ENCODE measurements around the gene MSANTD1. TPM values are rescaled to one million over a fixed set of nuclear protein-coding genes. Genes with fewer than 3 reads are reported as not detected.

Gene MSANTD1
- total and polyA plus RNA-seq, 2 experiments from 2014 or later: 0.37 to 2.7 TPM

DNA sequence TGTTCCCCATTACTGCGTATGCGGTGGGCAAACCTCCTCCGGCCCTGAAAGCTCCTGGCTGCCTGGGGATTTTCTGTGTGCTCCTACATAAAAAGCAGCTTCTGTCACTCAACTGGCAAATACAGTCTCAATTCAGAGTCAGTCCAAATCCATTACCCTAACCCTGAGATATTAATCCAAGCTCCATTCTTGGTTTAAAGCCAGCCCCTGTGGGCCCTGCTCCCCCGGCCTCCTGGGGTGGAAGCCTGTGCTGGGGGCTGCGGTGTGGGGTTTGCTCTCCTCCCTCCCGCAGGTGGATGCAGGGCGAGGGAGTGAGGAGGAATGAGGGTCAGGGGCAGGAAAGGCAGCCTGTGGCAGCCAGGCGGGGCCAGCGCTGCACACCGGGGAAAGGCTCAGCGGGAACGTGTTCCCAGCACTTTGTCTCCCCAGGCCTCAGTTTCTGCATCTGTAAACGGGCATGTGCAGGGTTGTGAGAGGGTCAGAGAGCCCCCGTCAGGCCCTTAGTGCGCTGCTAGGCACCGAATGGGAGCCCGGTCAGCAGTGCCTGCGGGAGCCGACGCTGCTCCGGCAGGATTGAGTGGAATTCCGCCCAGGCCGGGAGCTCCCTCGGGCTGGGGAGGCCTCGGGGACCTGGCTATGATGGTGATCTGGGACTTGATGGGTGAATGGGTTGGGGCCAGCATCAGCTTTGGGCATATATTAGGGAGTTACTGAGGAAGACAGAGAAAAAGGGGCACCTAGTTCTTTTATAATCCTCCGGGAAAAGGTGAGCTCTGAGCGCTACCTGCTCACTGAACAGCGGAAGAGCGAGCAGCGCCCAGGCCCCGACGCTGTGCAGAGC, 37.6 kb downstream of the MSANTD1 start:
- Histone ChIP-seq H3K9me3 (ENCODE audit: low read depth) (no peaks in the 10 kb centered on the region), H3K4me1 (ENCODE audit: low read depth) (no peaks in the 10 kb centered on the region), H3K36me3 (no peaks in the 10 kb centered on the region), H3K4me3 (no peak overlapping the region), H3K27ac (no peak overlapping the region), H3K27me3 (no peaks in the 10 kb centered on the region)
- TF ChIP-seq, protein P1, sequence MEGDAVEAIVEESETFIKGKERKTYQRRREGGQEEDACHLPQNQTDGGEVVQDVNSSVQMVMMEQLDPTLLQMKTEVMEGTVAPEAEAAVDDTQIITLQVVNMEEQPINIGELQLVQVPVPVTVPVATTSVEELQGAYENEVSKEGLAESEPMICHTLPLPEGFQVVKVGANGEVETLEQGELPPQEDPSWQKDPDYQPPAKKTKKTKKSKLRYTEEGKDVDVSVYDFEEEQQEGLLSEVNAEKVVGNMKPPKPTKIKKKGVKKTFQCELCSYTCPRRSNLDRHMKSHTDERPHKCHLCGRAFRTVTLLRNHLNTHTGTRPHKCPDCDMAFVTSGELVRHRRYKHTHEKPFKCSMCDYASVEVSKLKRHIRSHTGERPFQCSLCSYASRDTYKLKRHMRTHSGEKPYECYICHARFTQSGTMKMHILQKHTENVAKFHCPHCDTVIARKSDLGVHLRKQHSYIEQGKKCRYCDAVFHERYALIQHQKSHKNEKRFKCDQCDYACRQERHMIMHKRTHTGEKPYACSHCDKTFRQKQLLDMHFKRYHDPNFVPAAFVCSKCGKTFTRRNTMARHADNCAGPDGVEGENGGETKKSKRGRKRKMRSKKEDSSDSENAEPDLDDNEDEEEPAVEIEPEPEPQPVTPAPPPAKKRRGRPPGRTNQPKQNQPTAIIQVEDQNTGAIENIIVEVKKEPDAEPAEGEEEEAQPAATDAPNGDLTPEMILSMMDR (IDR thresholded peaks at IDR 0.05; ENCODE audit: low read depth, low read length): no peak
- DNase-seq (ENCODE audit: low read depth in 1 of 2, low spot score in 1 of 2): no peak

DNA sequence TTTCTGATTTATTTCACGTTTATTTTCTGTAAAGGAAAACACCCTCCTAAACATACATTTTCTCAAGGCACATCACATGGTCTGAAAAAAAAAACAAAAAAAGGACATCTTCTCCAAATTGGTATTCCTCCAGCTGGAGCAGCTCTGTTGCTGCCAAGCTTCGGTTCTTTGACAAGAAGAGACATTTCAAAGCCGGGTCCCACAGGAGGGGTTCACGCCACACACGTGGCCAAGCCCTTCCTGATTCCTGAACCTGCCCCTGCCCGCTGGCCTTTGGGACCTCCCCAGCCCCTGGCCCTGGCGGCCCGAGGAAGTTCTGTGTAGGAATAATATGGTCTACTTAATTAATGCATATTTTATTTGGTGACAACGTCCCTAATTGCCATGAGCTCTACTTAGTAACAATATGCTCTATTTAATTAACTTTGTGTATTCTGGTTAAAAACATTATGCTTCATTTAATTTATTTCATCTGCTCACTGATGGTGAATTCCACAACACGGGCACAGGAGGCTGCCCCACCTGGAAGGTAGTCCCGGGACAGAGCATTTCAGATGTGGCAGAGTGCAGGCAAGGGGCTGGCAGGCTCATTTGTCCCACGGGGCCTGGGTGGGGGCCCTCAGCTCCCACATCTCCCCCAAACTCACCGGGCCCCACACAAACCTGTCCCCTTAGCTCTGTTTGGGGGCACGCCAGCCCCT, 38.5 kb downstream of the MSANTD1 start:
- DNase-seq (ENCODE audit: low read depth in 1 of 2, low spot score in 1 of 2): no peak

DNA sequence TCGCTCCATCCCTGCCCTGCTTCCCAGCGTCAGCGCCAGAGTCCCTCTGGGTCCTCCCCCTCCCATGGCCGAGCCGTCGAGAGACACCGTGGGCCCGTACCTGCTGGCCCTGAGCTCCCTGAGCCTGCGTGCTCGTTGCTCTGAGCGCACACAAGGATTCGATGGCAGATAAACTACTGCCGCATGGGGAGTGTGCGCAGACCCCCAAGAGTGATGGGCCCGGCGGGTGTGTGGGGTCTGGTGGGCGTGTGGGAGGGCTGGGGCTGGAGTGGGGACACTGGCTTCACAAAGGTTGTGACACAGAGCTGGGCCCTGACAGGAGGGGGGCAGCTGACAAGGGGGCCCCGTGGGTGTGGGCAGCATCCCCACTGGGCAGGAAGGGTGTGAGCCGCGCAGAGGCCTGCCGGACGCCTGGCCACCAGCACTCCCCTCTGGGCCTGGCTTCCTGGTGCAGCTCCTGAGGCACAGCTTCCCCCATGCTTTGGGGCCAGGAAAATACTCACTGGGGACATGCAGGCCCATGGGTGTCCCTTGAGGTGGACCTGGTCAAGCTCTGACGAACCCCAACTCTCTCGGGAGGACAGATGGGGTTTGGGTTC, 39.1 kb downstream of the MSANTD1 start:
- no peaks in the 10 kb centered on the region for H3K36me3 ChIP-seq
- H3K4me1 ChIP-seq (ENCODE audit: low read depth): no peaks in the 10 kb centered on the region
- TF ChIP-seq, protein P1 (IDR thresholded peaks at IDR 0.05; ENCODE audit: low read depth, low read length): no peak
- H3K27me3 ChIP-seq: no peaks in the 10 kb centered on the region
- H3K27ac ChIP-seq: no peak overlapping the region
- H3K9me3 ChIP-seq (ENCODE audit: low read depth): no peaks in the 10 kb centered on the region
- no peak for DNase-seq (ENCODE audit: low read depth in 1 of 2, low spot score in 1 of 2)
- no peak overlapping the region for H3K4me3 ChIP-seq

More for the DNA sequence above, 38.5 kb downstream of the MSANTD1 start:
- TF ChIP-seq, protein P1 (IDR thresholded peaks at IDR 0.05; ENCODE audit: low read depth, low read length): no peak
- Histone ChIP-seq H3K27ac (no peak overlapping the region), H3K27me3 (no peaks in the 10 kb centered on the region), H3K36me3 (no peaks in the 10 kb centered on the region), H3K4me3 (no peak overlapping the region), H3K4me1 (ENCODE audit: low read depth) (no peaks in the 10 kb centered on the region), H3K9me3 (ENCODE audit: low read depth) (no peaks in the 10 kb centered on the region)

DNA sequence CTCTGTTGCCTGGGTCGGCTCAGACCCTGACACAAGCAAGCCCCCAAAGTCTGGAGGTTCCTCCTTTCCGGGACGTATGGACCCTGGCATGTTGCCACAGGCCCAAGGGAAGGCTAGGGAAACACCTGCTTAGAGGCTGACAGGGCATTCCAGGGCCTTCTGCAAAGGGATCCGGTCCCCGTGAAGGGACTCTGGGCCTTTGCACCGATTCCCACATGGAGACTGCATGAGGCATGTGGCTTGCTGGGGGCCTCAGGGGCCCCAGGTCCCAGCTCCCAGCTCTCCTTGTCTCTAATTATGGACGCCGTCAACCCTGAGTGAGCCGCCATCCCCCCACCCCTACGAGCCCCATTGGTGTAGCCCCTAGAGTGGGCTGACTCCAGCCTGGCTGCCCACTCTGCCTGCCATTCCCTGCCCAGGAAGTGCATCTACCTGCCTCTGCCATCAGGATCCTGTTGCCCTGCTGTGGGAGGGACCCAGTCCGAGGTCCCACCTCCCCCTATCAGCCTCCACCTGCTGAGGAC, 39.7 kb downstream of the MSANTD1 start:
- H3K4me1 ChIP-seq (ENCODE audit: low read depth): no peaks in the 10 kb centered on the region
- TF ChIP-seq, protein P1 (IDR thresholded peaks at IDR 0.05; ENCODE audit: low read depth, low read length): no peak
- H3K9me3 ChIP-seq (ENCODE audit: low read depth): no peaks in the 10 kb centered on the region
- no peak for DNase-seq (ENCODE audit: low read depth in 1 of 2, low spot score in 1 of 2)
- H3K4me3 ChIP-seq: no peak overlapping the region
- no peak overlapping the region for H3K27ac ChIP-seq
- H3K27me3 ChIP-seq: no peaks in the 10 kb centered on the region
- no peaks in the 10 kb centered on the region for H3K36me3 ChIP-seq

DNA sequence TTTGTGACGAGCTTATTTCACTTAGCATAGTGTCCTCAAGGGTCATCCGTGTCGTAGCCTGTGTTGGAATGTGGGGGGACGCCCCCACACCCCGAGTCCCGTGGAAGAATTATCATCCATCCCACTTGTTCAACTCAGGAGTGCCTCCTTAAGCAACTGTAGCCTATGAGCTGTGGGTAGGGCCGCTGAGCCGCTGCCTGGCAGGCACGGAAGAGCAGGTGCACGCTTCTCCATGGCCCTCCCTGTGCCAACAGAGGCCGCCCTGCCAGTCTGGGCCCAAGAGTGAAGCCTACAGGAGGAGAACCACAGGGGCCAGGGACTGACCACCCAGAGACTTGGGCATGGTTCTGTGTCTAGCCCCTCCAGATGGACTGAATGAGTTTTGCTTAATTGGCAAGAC, 41.5 kb downstream of the MSANTD1 start:
- DNase-seq (ENCODE audit: low read depth in 1 of 2, low spot score in 1 of 2): no peak
- Histone ChIP-seq H3K27ac (no peak overlapping the region), H3K36me3 (no peaks in the 10 kb centered on the region), H3K27me3 (no peaks in the 10 kb centered on the region), H3K9me3 (ENCODE audit: low read depth) (no peaks in the 10 kb centered on the region), H3K4me1 (ENCODE audit: low read depth) (peaks cover 12% of the 10 kb centered on the region), H3K4me3 (no peak overlapping the region)
- TF ChIP-seq, protein P1 (IDR thresholded peaks at IDR 0.05; ENCODE audit: low read depth, low read length): no peak

Data from cardiac muscle cell (in vitro differentiated cells and primary cell).